ENCODE results near the gene TSC22D2.

- TF ChIP-seq CTCF (IDR thresholded peaks at IDR 0.05; ENCODE audit: low read depth, low read length) (no peak), EZH2phosphoT487 (IDR thresholded peaks at IDR 0.05; ENCODE audit: low read depth) (no peak)
These were observed 31.6 kb downstream of the TSC22D2 start for GRCh38 chr3:150439657-150440056.

Data from OCI-LY3 (cell line).